Measurements from ENCODE around the gene DSG2. TPM values are rescaled to one million over a fixed set of nuclear protein-coding genes. Genes with fewer than 3 reads are reported as not detected.
A peak's percentile ranks its signal among the peaks of the same experiment; 100 is the strongest.

Gene DSG2
- total RNA-seq (2021) (0.11 TPM in 1 of 2 replicates, not detected in the other), Bru-seq, nascent RNA (percentile 9 among the genes with signal in this experiment), BruChase-seq, experiment 1, labeled RNA remaining after a 2-hour chase (percentile 6 among the genes with signal in this experiment), BruChase-seq, experiment 2, labeled RNA remaining after a 6-hour chase (percentile 3 among the genes with signal in this experiment)
- long read RNA-seq: 0 reads

DNA sequence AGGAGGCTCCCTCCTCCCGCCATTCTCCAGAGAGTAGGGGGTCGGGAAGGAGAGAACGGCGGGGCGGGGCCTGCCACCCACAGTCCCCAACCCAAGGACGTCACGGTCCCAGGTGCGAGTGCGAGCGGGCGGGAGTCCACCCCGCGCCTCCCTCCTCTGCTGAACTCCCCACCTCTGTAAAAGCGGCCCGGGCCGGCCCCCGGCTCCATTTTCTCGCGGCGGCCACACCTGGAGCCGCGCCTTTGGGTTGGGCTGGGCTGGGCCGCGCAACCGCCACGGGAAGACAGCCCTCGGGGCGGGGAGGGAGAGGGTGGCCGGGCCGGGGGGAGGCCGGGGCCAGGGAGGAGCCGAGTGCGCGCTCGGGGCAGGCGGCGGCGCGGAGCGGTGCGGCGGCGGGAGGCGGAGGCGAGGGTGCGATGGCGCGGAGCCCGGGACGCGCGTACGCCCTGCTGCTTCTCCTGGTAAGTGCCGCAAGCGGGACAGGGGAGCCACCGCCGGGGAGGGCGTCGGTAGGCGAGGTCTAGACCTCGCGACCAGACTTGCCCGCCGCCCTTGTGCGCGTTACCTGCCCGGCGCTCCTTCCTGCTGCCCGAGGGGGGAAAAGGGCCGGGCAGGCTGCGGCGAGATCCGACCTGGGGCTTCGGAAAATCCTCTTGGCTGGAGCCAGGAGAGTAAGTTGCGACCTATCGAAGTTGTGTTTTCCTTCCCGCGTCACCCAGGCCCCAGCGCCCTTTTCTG, at the start of gene DSG2:
DSG2 (plus strand) TSS at position 342 of the 738 bp plus-strand sequence; CDS start at position 417, 75 bp downstream.
- H3K36me3 ChIP-seq (ENCODE audit: insufficient read depth, low read length, poor library complexity, severe bottlenecking): no peaks in the 10 kb centered on the region
- peaks cover 75% of the 10 kb centered on the region for H3K27me3 ChIP-seq (replicated peaks; ENCODE audit: insufficient read depth, low read depth, low read length, poor library complexity)
- H3K9me3 ChIP-seq (ENCODE audit: low read depth, low read length, poor library complexity, severe bottlenecking): no peaks in the 10 kb centered on the region
- H3K27ac ChIP-seq (ENCODE audit: low read depth, low read length, poor library complexity, severe bottlenecking): no peak within 1 kb of the TSS
- peak within 1 kb of the TSS; percentile 37 for H3K4me3 ChIP-seq (ENCODE audit: low read depth, low read length, poor library complexity, severe bottlenecking)
- H3K4me1 ChIP-seq (ENCODE audit: insufficient read depth, low read length, poor library complexity, severe bottlenecking): no peaks in the 10 kb centered on the region
- ChIA-PET POLR2A (ENCODE audit: low non-redundant PET) (no interaction called here), CTCF (no interaction called here)
- peak; percentile 92 for TF ChIP-seq EZH2 (IDR thresholded peaks at IDR 0.05; ENCODE audit: borderline replicate concordance, low read depth, low read length, poor library complexity, severe bottlenecking)
- TF ChIP-seq, protein P1, sequence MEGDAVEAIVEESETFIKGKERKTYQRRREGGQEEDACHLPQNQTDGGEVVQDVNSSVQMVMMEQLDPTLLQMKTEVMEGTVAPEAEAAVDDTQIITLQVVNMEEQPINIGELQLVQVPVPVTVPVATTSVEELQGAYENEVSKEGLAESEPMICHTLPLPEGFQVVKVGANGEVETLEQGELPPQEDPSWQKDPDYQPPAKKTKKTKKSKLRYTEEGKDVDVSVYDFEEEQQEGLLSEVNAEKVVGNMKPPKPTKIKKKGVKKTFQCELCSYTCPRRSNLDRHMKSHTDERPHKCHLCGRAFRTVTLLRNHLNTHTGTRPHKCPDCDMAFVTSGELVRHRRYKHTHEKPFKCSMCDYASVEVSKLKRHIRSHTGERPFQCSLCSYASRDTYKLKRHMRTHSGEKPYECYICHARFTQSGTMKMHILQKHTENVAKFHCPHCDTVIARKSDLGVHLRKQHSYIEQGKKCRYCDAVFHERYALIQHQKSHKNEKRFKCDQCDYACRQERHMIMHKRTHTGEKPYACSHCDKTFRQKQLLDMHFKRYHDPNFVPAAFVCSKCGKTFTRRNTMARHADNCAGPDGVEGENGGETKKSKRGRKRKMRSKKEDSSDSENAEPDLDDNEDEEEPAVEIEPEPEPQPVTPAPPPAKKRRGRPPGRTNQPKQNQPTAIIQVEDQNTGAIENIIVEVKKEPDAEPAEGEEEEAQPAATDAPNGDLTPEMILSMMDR (conservative IDR thresholded peaks at IDR 0.05; ENCODE audit: low read depth, low read length): no peak
- no TSS peak for BruUV-seq (replicated peaks)
- intact Hi-C loops (cut with micrococcal nuclease; ENCODE audit: unreplicated experiment): no loop called here
- peak; percentile 31 for DNase-seq (ENCODE audit: low spot score)

DNA sequence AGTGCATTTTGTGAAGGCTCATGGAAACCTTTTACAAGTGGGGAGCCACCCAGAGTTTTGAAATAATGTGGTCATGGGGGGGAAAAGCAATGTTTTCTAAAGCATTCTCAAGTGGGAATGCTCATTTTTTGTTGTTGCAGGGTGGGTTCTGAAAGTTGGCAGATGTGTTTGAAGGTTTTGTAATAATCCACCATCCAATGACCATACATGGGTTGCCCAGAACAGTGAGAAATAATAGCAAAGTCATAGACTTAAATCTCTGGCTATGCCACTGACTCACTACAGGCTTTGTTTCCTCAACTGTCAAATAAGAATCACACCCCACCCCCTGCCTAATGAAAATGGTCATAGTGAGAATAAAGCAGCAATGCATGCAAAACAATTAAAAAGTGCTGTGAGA, 47.6 kb upstream of the DSG2 start:
- no peaks in the 10 kb centered on the region for H3K9me3 ChIP-seq (ENCODE audit: low read depth, low read length, poor library complexity, severe bottlenecking)
- intact Hi-C loops (cut with micrococcal nuclease; ENCODE audit: unreplicated experiment): no loop called here
- no peaks in the 10 kb centered on the region for H3K36me3 ChIP-seq (ENCODE audit: insufficient read depth, low read length, poor library complexity, severe bottlenecking)
- no peak overlapping the region for H3K4me3 ChIP-seq (ENCODE audit: low read depth, low read length, poor library complexity, severe bottlenecking)
- H3K27ac ChIP-seq (ENCODE audit: low read depth, low read length, poor library complexity, severe bottlenecking): no peak overlapping the region
- DNase-seq (ENCODE audit: low spot score): no peak
- ChIA-PET POLR2A (ENCODE audit: low non-redundant PET) (no interaction called here), CTCF (no interaction called here)
- H3K4me1 ChIP-seq (ENCODE audit: insufficient read depth, low read length, poor library complexity, severe bottlenecking): no peaks in the 10 kb centered on the region
- TF ChIP-seq, protein P1 (conservative IDR thresholded peaks at IDR 0.05; ENCODE audit: low read depth, low read length): no peak
- no peak for TF ChIP-seq EZH2 (IDR thresholded peaks at IDR 0.05; ENCODE audit: borderline replicate concordance, low read depth, low read length, poor library complexity, severe bottlenecking)
- no TSS peak for BruUV-seq (replicated peaks)
- peaks cover 46% of the 10 kb centered on the region for H3K27me3 ChIP-seq (replicated peaks; ENCODE audit: insufficient read depth, low read depth, low read length, poor library complexity)

DNA sequence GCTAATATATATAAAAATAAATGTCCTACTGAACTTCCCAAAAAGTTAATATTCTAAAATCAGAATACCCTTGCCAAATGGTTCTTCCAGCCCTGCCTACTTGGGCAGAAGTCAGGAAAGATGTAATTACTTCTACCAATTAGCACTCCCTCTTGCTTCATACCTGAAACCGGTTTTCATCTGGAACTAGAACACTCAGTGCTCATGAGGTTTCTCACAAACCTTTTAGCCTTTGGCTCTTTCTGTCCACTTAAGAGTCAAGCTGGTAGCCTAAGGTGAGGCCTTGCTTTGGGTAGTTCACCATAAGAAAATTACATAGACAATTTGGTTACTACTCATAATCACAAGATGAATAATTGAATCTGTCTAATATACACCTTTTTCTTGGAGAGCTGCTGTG, 46.4 kb upstream of the DSG2 start:
- ChIA-PET POLR2A (ENCODE audit: low non-redundant PET) (no interaction called here), CTCF (no interaction called here)
- Histone ChIP-seq H3K4me1 (ENCODE audit: insufficient read depth, low read length, poor library complexity, severe bottlenecking) (no peaks in the 10 kb centered on the region), H3K36me3 (ENCODE audit: insufficient read depth, low read length, poor library complexity, severe bottlenecking) (no peaks in the 10 kb centered on the region), H3K27ac (ENCODE audit: low read depth, low read length, poor library complexity, severe bottlenecking) (no peak overlapping the region), H3K27me3 (replicated peaks; ENCODE audit: insufficient read depth, low read depth, low read length, poor library complexity) (peaks cover 50% of the 10 kb centered on the region), H3K9me3 (ENCODE audit: low read depth, low read length, poor library complexity, severe bottlenecking) (no peaks in the 10 kb centered on the region), H3K4me3 (ENCODE audit: low read depth, low read length, poor library complexity, severe bottlenecking) (no peak overlapping the region)
- no TSS peak for BruUV-seq (replicated peaks)
- TF ChIP-seq, protein P1 (conservative IDR thresholded peaks at IDR 0.05; ENCODE audit: low read depth, low read length): no peak
- TF ChIP-seq EZH2 (IDR thresholded peaks at IDR 0.05; ENCODE audit: borderline replicate concordance, low read depth, low read length, poor library complexity, severe bottlenecking): no peak
- intact Hi-C loops (cut with micrococcal nuclease; ENCODE audit: unreplicated experiment): no loop called here
- DNase-seq (ENCODE audit: low spot score): no peak

All from A673 (cell line).